GM21381 (cell line): ENCODE data around the gene EXOC6.

Experiments used
- ATAC-seq: cut with Tn5 transposase; IDR thresholded peaks from one replicate; pipeline ENCODE4 v1.9.1; 2021; ENCODE audit warnings: mild to moderate bottlenecking, moderate library complexity; ENCODE audit not compliant: unreplicated experiment

The EXOC6 gene, protein sequence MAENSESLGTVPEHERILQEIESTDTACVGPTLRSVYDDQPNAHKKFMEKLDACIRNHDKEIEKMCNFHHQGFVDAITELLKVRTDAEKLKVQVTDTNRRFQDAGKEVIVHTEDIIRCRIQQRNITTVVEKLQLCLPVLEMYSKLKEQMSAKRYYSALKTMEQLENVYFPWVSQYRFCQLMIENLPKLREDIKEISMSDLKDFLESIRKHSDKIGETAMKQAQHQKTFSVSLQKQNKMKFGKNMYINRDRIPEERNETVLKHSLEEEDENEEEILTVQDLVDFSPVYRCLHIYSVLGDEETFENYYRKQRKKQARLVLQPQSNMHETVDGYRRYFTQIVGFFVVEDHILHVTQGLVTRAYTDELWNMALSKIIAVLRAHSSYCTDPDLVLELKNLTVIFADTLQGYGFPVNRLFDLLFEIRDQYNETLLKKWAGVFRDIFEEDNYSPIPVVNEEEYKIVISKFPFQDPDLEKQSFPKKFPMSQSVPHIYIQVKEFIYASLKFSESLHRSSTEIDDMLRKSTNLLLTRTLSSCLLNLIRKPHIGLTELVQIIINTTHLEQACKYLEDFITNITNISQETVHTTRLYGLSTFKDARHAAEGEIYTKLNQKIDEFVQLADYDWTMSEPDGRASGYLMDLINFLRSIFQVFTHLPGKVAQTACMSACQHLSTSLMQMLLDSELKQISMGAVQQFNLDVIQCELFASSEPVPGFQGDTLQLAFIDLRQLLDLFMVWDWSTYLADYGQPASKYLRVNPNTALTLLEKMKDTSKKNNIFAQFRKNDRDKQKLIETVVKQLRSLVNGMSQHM

DNA sequence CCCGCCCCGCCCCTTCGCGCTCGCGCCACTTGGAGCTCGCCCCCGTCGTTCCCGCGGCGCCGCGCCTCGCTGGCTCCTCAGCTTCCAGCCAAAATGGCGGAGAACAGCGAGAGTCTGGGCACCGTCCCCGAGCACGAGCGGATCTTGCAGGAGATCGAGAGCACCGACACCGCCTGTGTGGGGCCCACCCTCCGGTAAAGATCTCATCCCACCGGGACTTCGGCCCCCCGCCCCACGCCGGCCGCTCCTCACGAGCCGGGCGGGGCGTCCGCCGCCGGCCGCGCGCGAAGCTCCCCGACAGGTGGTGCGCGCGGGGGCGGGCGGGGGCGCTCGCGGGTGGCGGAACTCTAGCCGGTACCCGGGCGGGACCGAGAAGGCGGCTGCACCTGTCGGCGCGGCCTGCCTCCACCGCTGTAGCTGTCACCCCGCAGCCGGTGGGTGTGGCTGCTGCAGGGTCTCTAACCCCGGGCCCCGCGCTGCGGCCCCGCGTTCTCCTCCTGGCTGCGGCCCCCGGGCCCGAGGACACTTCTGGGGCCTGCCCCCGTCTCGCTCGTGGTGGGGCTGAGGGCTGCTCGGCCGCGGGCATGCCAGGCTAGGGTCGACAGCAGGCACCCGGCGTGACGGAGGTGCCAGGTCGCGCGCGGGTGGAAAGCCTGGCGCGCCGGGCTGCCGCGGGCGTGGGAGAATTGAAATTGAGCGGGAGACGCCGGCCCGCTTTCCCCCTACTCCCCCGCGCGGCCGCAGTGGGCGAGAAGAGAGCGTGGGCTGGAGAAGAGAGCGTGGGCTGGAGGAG is at the start of gene EXOC6:
Gene EXOC6 (plus strand): TSS at position 80 of the 793 bp plus-strand sequence. CDS start 14 bp downstream, at position 94.
- peak; percentile 80 for ATAC-seq

DNA sequence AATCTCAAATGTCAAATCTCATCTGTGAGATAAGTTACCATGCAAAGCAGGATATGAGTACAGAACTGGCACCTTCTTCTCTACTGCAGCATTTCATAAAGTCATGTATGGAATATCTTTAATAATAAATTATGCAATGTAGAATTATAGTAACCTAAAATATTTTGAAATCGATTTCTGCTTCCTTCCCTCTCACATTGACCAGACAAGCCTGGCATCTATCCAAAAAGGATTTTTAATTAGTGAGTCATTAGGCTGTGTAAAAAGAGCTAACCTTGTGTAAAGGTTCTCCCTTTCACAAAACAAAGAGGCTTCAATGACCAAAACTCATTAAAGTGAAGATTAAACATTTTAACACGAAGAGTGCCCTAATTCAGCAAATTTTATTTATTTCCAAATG is 48.8 kb upstream of the EXOC6 start:
- no peak for ATAC-seq

DNA sequence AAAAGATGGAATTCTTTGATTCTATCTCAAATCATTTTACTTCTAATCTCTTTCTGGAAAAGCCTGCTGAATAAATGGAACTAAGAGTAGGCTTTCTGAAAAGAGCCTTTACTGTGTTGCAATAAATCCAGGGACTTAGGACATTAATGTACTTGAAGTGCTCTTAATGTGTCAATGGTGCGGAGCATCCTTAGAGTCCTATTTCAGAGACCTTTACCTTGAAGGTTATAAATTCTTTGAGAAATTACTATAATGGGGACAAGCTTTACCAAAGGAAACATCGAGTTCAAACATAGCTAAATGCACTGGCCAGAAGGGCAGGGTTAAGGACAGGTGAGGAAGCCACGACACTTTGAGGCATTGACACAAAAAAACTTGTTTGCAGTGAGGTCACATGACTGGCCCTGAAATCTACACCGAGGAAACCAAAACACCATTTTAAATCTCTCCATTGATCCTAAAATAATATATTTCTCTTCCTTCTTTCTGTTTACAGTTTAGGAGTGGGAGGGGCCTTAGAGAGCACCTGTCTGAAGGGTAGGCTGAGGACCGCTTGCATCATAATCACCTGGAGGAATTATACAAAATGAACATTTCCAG is 48.1 kb upstream of the EXOC6 start:
- ATAC-seq, result no peak

DNA sequence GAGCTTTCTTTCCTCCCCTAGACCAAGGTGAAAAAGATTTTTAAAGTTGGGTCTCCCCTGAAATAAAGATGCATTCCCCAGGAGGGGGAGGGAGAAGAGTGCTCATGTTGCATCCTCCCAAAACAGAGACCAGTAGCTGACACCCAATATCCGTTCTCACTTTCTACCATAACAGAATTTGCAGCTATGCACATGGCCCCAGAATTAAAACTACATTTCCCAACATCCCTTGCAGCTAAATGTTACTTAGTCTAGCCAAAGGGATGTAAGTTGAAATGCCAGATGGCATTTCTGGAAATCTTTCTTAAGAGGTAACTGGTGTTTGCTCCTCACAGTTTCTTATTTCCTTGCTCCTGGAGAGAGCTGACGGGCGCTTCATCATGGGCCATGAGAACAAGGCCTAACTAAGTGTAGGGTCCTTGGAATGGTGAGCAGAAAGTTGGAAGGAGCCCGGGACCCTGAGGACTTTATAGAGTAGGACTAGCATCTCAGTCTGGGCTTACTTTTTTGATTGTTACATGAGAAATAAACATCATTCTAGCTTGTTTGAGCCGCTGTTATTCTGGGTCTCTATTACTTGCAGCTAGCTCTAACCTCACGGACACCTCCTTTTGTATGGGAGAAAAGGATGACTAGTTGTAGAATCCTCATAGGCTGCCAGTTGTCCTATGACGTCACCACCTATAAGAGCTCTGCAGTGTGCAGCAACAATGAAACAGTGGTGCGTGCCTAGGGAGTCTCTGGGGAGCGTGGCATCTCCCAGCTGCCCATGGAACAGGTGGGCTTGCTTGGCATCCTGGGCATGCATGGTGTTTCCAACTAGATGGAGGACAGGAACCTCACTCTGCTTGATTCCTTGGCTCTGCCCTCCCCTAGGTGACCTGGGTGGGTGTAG is 46.1 kb upstream of the EXOC6 start:
- no peak for ATAC-seq

DNA sequence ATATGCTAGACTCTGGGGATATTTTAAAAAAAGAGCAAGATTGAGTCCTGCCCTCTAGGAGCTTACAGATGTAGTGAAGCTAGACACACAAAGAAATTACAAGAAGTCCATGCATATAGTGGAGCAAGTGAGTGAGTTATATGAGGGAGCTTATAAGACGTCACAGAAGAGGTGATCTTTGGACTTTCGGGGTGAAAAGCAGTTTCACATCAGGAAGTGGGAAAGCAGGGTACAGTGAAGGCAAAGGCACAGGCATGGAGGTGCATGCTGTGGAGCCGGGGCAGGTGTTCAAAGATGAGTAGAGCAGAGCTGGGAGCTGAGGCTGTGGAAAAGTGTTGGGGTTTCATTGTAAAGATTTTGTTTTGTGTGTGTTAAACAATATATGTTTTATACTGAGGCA is 38.5 kb upstream of the EXOC6 start:
- ATAC-seq, result no peak

DNA sequence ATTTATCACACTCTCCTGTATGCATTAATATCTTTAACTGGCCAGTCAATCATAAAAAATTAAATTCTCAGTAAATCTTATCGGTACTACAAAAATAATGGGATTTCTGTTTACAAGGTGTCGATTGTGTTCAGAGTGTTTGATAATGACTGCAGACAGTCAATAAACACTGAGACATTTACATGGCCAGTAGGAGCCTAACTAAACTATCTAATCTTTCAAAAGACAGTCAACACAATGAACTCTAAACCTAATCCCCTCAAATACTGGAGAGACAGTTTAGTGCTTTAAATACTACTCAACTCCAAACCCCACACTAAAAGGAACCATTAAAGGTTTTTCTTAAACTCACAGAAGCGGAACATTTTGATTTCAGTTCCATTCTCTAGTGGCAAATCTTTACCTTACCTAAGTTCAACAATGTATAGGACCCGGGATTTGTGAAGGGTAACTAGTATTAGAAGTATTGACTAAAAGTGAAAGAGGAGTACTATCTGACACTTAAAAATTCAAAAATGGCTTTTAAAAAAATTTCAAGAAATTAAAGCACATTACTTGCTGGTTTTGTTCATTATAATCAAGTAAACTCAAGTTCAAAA is 37.3 kb upstream of the EXOC6 start:
- ATAC-seq, result no peak

DNA sequence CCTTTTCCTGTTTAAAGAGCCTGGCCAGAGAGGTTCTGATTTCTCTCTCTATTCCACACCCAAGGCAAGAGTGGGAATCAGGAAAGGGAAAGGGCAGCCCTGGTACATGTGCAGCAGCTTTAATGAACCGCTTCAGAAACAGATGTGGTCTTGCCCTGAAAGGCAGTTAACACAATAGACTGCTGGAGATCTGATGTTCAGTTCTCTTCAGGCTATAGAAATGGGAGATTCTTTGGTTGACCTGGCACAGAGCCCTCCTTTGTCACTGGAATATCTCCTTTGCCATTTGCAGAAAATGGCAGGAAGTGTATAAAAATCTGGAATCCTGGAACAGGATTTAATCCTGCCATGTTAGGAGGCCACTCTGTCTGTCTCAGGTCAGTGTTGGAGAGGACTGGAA is 36.3 kb upstream of the EXOC6 start:
- ATAC-seq, result no peak

DNA sequence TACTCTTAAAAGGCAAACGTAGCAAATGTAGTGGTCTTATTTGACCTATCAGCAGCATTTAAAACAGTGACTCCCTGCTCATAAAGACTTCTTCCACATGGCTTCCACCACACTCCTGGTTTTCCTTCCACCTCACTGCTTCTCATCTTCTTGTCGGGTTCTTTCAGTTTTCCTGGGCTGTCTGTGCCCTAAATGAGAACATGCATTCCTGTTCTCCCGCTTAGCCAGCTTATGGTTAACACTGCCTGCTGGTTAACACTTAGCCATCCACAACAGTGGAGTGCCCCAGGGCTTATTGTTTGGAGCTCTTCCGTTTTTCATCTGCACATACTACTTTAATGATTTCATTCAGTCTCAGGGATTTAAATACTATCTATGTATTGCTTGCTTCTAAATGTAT is 34.3 kb upstream of the EXOC6 start:
- ATAC-seq, result no peak

DNA sequence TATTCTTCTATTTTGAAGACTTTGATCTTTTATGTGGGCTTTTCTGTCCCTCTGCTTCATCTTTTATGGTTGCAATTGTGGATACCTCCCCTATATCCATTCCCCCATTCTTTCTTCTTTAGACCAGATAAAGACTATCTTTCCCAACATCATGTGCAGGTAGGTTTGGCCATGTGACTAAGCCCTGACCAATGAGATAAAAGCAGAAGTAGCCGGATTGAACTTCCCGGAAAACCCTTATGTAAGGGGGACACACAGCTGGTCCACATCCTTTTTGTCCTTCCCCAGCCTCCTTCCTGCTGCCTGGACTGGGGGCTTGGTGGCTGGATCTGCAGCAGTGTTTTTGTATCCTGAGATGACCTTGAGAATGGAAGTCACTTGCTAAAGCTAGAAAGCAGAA is 33.5 kb upstream of the EXOC6 start:
- ATAC-seq, result no peak

DNA sequence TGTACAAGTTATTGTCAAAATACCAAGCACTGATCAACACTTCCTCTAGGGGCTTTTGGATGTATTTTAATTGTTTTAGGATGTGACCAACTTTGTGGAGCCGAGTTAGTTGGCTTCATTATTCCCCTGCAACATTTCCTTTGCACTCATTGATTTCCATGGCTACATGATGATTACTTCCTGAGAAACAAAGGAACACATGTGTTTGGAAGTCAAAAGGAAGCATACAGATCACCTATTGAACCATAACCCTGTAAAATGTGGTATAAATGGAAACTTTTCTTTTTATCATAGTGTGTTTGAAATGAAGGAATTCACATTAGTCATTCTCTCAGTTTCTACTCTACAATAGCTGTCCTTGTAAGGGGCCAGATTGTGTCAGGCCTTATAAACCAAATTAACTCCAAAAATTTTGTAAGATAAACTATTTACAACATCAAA is 32.2 kb upstream of the EXOC6 start:
- ATAC-seq, result no peak

DNA sequence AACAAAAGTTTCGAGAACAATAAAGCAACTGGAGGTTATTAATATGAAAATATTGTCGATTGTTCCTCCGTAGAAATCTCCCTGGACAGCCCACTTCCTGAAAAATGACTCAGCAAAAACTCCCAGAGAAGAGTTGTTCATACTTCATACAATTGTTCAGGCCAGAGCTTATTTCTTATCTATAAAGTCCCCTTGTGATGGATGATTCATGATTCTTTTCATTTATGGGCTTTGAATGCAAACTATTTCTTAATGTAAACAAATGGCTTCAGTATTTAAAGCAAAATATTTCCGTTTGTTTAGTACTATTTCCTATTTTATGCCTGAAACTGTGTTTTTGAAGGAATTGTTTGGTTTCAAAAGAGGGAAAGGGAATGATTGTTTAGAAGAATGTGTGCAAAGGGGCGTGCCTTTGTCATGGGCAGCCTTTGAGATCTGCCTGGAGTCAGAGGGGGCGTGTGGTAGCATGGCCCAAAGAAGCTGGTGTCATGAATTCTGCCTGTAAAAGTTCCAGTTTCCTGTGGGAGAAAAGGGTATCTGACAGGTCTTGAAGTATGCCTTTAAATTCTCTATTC is 26.2 kb upstream of the EXOC6 start:
- ATAC-seq, result no peak

DNA sequence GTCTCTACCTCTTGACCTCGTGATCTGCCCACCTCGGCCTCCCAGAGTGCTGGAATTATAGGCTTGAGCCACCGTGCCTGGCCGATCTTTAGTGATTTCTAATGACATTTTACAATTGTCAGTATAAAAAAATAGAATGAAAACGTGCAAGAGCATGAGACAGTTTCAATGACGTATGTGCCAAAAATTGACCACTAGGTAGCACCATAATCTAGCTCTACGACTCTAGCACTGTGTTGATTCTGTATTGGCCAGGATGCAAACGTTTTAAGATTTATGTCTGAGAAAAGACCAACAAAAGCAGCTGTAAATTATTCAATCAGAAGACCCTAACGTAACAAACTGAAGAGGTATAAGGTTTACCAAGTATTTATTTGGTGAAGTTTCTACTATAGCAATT is 25.4 kb upstream of the EXOC6 start:
- no peak for ATAC-seq

DNA sequence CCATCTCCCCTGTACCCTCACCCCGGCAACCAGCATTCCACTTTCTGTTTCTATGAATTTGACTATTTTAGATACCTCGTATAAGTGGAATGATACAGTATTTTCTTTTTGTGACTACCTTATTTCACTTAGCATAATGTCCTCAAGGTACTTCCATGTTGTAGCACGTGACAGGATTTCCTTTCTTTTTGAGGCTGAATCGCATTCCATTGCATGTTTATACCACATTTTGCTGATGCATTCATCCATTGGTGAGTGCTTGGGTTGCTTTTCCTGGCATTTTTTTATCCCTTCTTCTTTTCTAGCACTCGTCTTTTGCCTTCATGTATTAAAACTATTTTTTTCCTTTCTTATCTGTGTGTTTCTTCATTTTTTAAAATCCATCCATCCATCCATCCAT is 22.3 kb upstream of the EXOC6 start:
- no peak for ATAC-seq

DNA sequence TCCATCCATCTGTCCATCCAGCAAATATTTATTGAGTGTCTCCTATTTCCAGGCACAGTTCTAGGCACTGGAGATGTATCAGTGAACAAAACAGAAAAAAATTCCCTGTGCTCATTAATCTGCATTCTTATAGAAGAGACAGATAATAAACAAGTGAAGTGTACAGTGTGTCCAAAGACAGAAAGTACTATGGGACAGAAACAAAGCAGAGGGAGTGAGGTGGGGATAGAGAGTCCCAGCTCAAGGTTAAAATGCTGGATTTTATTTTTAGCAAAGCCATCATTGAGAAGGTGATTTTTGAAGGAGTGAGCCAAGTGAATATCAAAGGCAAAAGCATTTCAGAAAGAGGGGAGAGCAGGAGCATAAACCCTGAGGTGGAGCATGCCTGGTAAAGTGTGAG is 21.8 kb upstream of the EXOC6 start:
- ATAC-seq, result no peak

DNA sequence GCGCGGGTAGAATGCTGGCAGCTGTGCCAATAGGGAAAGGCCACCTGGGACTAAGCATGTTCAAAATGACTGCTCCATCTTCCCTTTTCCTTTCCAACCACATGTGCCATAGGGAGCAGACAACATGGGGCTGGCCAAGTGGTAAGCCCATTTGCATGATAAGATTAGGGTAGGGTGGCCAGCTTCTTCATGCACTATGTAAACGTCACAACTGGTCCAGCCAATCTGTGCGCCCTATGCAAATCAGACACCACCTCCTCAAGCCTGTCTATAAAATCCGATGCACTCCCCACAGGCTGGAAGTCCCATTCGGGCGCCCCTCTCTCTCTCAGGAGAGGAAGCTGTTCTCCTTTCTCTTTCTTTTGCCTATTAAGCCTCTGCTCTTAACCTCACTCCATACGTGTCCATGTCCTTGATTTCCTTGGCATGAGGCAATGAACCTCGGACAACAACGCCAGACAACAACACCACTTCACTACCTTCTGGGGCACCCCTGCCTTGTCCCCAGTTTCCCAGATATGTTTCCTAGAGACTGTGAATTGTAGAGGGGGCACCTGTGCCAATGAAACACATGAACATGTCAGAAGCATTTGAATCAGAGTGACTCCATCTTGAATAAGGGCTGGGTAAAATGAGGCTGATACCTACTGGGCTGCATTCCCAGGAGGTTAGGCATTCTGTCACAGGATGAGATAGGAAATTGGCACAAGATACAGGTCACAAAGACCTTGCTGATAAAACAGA is 19.1 kb upstream of the EXOC6 start:
- ATAC-seq, result no peak

DNA sequence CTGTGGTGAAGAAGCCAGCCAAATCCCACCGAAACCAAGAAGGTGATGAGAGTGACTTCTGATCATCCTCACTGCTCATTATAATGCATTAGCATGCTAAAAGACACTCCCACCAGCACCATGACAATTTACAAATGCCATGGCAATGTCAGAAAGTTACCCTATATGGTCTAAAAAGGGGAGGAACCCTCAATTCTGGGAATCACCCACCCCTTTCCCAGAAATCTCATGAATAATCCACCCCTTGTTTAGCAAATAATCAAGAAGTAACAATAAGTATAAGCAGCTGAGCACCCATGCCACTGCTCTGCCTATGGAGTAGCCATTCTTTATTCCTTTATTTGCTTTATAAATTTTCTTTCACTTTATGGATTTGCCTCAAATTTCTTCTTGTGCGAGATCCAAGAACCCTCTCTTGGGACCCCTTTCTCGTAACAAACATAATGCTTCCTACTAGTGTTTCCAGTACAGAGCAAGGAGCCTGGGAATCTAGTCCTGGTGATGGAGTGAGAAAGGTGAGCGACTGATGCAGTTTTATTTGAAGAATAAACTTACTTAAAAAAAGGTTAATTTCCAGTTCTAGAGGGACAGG is 18.4 kb upstream of the EXOC6 start:
- ATAC-seq, result no peak

DNA sequence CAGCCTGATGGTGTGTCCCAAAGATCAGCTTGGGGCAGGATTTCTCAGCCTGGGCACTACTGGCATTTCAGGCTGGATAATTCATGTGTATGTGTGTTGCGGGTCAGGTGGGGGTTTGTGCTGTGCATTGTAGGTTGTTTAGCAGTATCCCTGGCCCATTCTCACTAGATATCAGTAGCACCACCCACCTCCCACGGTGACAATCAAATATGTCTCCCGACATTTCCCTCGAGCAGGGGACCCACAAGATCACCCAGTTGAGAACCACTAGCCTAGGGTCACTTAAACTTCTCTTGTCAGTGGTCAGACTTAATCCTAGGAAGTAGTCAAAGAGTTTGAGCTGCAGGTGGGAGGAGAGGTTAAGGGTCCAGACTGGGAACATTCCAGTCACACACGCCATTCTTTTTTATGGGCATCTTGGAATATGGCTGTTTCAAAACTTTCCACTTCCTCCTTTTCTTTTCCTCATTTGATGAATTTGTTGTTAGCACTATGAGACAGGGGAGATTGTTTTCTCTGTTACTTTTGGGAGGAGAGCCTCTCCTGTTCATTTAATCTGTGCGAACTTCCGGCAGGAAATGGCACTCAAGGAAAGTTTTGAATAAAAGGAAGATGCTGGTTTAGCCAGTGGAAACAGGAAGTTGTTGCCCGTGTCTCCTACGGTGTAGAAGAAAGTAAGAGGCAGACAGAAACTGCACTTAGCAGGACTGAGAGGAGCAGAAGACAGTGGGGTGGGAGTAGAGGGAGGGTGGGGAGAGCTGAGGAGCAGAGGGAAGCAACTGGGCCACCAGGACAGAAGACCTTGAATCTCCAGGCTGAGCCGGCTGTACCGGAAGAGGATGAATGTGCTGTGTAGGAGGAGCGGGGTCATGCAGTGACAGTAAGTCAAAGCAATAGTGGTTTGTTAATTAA is 17.6 kb upstream of the EXOC6 start:
- no peak for ATAC-seq
